OCI-M2 (cell line): ENCODE results near the gene CGB2.
"Not testable (repeated sequence)": the region's sequence is repeated elsewhere in the genome, so short reads cannot be mapped to it uniquely, and the experiment has no call there.

ENCODE experiments used
- DNase-seq: peaks from one replicate; lab custom pipeline; 2025; ENCODE audit not compliant: unreplicated experiment; lab: John Stamatoyannopoulos, UW

CGB2 gene

GRCh38 chr19:49009828-49010227, 21.9 kb upstream of the CGB2 start:
- DNase-seq: no peak

- no peak for DNase-seq
Measured at GRCh38 chr19:49010453-49010852, 21.2 kb upstream of the CGB2 start.

DNA sequence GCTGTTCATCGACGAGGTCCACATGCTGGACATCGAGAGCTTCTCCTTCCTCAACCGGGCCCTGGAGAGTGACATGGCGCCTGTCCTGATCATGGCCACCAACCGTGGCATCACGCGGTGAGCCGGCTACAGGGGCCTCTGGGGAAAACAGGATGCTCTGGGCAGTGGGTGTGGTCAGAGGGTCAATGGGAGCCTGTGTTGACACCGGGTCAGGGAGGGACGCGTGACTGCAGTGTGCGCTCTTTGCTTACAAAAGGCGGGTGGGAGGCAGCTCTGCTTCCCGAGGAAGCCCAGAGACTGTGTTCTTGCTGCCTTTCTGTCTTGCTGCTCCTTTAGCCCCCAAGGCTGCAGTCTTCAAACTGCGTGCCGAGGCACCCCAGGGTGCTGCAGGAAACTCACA, 20.5 kb upstream of the CGB2 start:
- DNase-seq: no peak

DNA sequence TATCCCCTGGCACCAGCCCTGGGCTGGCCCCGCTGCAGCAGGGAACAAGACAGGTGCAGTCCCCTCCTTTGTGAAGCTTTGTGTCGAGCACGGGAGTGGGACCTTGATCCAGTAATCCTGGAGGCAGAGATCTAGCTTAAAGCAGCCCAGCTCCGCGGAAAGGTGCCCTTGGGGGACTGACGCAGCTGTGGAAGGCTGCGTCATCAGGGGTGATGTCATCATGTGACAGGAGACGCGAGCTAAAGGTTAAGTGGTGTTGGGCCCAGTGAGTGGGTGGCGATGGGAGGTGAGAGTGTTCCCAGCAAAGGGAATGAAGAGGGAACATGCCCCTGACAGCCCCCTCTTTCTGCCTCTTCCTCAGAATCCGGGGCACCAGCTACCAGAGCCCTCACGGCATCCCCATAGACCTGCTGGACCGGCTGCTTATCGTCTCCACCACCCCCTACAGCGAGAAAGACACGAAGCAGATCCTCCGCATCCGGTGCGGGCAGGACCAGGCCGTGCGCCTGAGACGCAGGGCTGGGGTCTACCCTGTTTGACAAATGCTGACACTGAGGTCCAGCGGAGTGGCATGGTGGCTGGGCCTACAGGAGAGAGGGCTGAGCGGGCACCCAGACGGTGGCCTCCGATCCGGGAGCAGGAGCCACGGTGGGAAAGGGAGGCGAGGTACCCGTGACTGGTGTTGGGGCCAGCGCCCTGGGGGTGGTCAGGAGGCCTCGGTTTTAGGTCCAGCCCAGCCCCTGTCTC, 17.4 kb upstream of the CGB2 start:
- no peak for DNase-seq

DNA sequence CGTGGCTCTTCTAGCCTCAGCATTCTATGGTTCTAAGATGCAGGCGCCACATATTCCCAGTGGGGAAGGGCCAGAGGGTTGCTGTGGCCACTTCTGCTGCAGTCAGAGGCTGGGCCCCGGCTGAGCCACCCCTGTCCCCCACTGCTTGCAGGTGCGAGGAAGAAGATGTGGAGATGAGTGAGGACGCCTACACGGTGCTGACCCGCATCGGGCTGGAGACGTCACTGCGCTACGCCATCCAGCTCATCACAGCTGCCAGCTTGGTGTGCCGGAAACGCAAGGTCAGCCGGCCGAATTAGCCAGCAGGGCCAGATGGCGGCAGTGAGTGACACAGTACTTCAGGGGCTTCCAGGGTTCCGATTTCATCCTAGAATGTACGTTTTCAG, 16.8 kb upstream of the CGB2 start:
- no peak for DNase-seq

DNA sequence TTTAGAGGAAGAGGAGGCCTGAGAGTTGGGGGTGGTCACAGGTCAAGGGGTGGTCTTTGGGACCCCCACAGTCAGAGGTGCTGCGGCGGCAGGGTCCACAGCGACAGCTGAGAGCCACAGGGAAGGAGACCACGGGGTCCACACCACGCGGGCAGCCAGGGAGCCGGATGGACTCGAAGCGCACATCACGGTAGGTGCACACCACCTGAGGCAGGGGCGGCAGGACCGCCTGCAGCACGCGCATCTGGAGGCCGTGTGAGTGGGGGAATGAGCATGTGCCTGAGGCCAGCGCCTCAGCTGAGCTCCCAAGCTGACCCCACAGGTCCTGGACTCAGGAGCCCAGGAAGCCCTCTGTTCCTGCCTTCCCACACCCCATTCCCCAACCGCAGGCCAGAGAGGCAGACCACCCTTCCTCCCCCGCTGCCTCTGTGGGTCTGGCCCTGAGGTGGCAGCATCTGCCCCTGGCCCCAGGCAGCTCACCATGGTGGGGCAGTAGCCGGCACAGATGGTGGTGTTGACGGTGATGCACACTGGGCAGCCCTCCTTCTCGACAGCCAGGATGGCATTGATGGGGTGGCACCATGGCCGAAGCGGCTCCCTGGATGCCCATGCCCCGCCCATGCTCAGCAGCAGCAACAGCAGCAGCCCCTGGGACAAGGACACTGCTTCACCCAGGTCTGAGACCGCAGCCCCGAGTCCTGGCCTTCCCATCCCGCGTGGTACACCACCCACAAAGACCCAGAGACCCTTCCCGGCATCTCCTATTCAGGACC, 15.4 kb upstream of the CGB2 start:
- DNase-seq: no peak

- no peak for DNase-seq
Measured at GRCh38 chr19:49017041-49017665, 14.5 kb upstream of the CGB2 start, which contains the start of gene LHB. TSS of gene LHB (minus strand) at chr19:49017091. CDS start at chr19:49017081, 10 bp downstream.

DNA sequence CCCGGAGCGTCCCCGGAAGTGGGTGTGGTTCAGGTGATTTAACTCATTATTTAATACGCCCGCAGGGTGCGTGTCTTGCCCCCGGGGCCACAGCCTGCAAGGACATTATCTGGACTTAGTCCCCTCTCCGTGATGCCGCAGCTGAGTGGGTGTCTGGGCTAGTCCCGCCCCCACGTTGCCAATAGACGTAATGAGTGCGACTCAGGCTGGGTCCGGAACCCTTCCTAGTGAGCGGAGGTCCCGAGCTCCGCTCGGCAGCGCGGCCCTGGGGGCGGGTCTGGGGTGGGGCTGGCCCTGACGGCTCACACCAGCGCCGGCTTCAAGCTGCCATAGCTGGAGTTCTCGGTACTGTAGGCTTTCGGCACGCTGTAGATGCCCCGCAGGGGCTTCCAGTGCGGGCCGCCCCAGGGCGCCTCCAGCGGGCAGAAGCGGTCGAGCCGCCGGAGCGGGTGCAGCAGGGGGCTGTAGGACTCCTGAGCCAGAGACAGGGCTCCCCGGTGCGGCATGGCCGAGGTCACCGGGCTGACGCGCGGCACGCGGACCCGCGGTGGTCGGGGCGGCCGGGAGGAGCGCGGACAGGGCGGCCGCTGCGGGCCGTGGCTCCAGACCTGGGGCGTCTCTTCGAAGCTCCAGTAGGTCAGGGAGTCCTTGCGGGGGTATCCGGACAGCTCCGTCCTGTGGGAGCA, 13.9 kb upstream of the CGB2 start:
- peak; percentile 57 for DNase-seq

GRCh38 chr19:49018388-49019241, 13.1 kb upstream of the CGB2 start:
- DNase-seq: not testable (repeated sequence)

- no peak for DNase-seq
Measured at GRCh38 chr19:49019242-49019932, 12.3 kb upstream of the CGB2 start.

GRCh38 chr19:49020342-49020741, 11.3 kb upstream of the CGB2 start:
- DNase-seq: no peak

- DNase-seq: no peak
Measured at GRCh38 chr19:49020931-49021895, 10.5 kb upstream of the CGB2 start.

DNA sequence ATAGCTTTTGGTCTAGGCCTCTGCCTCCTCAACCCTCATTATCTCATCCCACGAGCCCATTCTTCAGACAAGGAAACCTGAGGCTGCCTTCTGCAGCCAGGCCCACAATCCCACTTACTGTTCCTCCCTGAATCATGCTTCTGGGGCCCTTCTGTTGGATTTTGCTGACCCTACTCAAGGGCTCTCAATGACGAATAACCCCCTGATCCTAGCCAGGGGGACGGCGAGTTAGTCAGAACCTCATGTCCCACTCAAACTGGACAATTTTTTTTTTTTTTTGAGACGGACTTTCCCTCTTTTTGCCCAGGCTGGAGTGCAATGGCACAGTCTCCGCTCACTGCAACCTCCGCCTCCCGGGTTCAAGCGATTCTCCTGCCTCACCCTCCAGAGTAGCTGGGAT, 9.6 kb upstream of the CGB2 start:
- DNase-seq: no peak

DNA sequence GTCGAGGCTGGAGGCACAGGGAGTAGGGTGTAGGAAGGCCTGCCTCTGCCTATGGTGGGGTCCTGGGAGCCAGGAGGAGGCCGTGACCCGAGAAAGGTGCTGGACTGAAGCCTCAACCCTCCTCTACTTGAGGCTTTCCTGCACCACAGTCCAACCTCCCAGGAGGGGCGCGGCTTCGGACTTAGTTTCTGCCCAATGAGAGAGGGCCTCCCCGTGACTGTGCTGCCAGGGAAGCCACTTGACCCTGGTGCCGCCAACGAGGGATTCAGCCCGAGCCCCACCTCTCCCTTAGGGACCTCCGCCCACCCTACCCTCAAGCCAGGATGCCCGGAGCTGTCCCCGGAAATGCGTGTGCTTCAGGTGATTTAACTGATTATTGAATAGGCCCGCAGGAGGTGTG, 7.5 kb upstream of the CGB2 start, which contains the start of gene CGB3:
TSS of gene CGB3 (minus strand) at position 101 of the 400 bp plus-strand sequence. CDS start 362 bp downstream, outside the sequence.
- DNase-seq: not testable (repeated sequence)

- DNase-seq: not testable (repeated sequence)
Measured at GRCh38 chr19:49025088-49025487, 6.6 kb upstream of the CGB2 start.

- not testable (repeated sequence) for DNase-seq
Measured at GRCh38 chr19:49025599-49025998, 6.1 kb upstream of the CGB2 start.

- not testable (repeated sequence) for DNase-seq
Measured at GRCh38 chr19:49028686-49029085, 3.0 kb upstream of the CGB2 start.

DNA sequence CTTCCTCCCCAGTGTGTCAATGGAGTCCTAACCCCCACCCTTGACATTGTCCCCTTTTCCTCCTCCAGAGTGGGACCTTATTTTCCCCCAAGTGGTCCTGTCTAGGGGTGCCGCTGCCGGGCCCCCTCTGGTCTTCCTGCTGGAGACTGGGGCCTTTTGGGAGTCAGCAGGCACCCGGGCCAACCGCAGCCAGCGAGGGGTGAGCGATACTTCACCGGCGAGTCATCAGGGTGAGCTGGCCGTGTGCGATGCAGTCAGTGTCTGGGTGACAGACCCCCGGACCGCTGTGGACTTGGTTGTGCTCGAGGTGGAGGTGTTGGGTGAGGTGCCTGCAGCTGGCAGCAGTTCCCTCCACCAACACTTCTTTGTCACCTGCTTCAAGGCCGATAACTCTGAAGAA, 1.9 kb upstream of the CGB2 start:
- not testable (repeated sequence) for DNase-seq
